Activated CD8-positive, alpha-beta T cell treated with anti-CD3 and anti-CD28 coated beads for 36 hours (primary cell): ENCODE results near the gene TRIO. TPM values are rescaled to one million over a fixed set of nuclear protein-coding genes. Genes with fewer than 3 reads are reported as not detected.

ENCODE experiments used
- ATAC-seq: fragments of 200-7000 bp; cut with Tn5 transposase; one replicate; pipeline ENCODE4 v1.10.0; 2021; ENCODE audit warnings: mild to moderate bottlenecking, moderate library complexity
- CTCF ChIA-PET: fragments of 350-600 bp; sonication (Branson Sonifier 250); formaldehyde crosslinking; loops from one replicate; lab custom pipeline; 2021; ENCODE audit warnings: antibody characterized with exemption; lab: Charles Lee
- POLR2A ChIA-PET: fragments of 350-600 bp; sonication (Branson Sonifier 250); formaldehyde crosslinking; loops from one replicate; lab custom pipeline; 2021; ENCODE audit warnings: antibody characterized with exemption; lab: Charles Lee
- DNase-seq: peaks from one replicate; pipeline ENCODE4 v3.0.0-alpha.2; 2020
- H3K27ac Mint-ChIP-seq: one replicate; pipeline ENCODE4 v1.8.0; 2021; ENCODE audit warnings: mild to moderate bottlenecking, mixed read lengths
- H3K27me3 Mint-ChIP-seq: one replicate; pipeline ENCODE4 v1.8.0; 2021; ENCODE audit warnings: mixed read lengths
- H3K36me3 Mint-ChIP-seq: one replicate; pipeline ENCODE4 v1.8.0; 2021; ENCODE audit warnings: low read depth, mixed read lengths
- H3K4me1 Mint-ChIP-seq: one replicate; pipeline ENCODE4 v1.8.0; 2021; ENCODE audit warnings: low read depth, mixed read lengths
- H3K4me3 Mint-ChIP-seq: one replicate; pipeline ENCODE4 v1.8.0; 2021; ENCODE audit warnings: mild to moderate bottlenecking, moderate library complexity, mixed read lengths
- H3K9me3 Mint-ChIP-seq: one replicate; pipeline ENCODE4 v1.8.0; 2021; ENCODE audit warnings: mixed read lengths
- intact Hi-C: fragments of 100-400 bp; cut with micrococcal nuclease; formaldehyde crosslinking; loops from one replicate; pipeline ENCODE4 v1.10.0; 2022
- total RNA-seq, 2 experiments: library from RNA; stranded (reverse); gene quantifications; one replicate each; pipeline ENCODE4 v1.2.3, GENCODE V29; 2021
- TF ChIP-seq, protein P1 (sequence below): fragments of 200-600 bp; IDR thresholded peaks from one replicate; pipeline ENCODE4 v1.8.0; 2022; ENCODE audit warnings: antibody characterized with exemption, mild to moderate bottlenecking

TRIO gene
- total RNA-seq, 2 experiments from 2014 or later: 11.4 to 11.5 TPM

GRCh38 chr5:14226149-14226548 lies 83.0 kb downstream of the TRIO start:
- Mint-ChIP-seq H3K4me1 (peaks cover 12% of the 10 kb centered on the region), H3K9me3 (no peaks in the 10 kb centered on the region), H3K27ac (no peak overlapping the region), H3K4me3 (no peak overlapping the region), H3K36me3 (no peaks in the 10 kb centered on the region), H3K27me3 (peaks cover 10% of the 10 kb centered on the region)
- no peak for DNase-seq
- POLR2A ChIA-PET: no interaction called here
- ATAC-seq: no peak
- TF ChIP-seq, protein P1, sequence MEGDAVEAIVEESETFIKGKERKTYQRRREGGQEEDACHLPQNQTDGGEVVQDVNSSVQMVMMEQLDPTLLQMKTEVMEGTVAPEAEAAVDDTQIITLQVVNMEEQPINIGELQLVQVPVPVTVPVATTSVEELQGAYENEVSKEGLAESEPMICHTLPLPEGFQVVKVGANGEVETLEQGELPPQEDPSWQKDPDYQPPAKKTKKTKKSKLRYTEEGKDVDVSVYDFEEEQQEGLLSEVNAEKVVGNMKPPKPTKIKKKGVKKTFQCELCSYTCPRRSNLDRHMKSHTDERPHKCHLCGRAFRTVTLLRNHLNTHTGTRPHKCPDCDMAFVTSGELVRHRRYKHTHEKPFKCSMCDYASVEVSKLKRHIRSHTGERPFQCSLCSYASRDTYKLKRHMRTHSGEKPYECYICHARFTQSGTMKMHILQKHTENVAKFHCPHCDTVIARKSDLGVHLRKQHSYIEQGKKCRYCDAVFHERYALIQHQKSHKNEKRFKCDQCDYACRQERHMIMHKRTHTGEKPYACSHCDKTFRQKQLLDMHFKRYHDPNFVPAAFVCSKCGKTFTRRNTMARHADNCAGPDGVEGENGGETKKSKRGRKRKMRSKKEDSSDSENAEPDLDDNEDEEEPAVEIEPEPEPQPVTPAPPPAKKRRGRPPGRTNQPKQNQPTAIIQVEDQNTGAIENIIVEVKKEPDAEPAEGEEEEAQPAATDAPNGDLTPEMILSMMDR: no peak
- intact Hi-C loops: no loop called here
- CTCF ChIA-PET: no interaction called here

DNA sequence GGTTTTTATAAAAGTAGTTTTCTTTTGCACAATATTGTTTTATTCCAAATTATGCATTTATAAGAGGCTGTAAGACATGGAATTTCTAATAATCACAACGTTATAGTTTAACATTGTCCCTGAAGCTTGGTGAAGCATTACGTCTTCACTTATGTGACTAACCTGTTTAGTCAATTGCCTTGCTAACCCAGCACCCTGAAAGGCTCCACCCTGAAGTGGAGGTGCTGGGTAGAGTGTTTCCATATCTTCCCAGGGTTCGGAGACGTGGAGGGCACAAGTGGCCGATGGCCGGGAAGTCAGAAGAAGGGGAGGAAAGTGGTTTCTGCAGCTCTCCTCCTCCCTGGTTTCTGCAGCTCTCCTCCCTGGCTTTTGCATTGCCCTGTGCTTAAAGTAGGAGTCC lies 83.4 kb downstream of the TRIO start:
- Mint-ChIP-seq H3K36me3 (no peaks in the 10 kb centered on the region), H3K27me3 (peaks cover 7% of the 10 kb centered on the region), H3K4me3 (no peak overlapping the region), H3K9me3 (no peaks in the 10 kb centered on the region), H3K4me1 (peaks cover 12% of the 10 kb centered on the region), H3K27ac (no peak overlapping the region)
- ATAC-seq (no peak), DNase-seq (no peak)
- ChIA-PET POLR2A (interaction anchor here (0.6 kb wide), 1 partner anchor 68 kb away, joined by 5 read pairs; no protein-coding TSS in a partner anchor), CTCF (no interaction called here)
- intact Hi-C loops: no loop called here
- TF ChIP-seq, protein P1: no peak

- Mint-ChIP-seq H3K4me3 (no peak overlapping the region), H3K9me3 (no peaks in the 10 kb centered on the region), H3K27me3 (peaks cover 5% of the 10 kb centered on the region), H3K4me1 (peaks cover 10% of the 10 kb centered on the region), H3K27ac (no peak overlapping the region), H3K36me3 (no peaks in the 10 kb centered on the region)
- TF ChIP-seq, protein P1: no peak
- intact Hi-C loops: no loop called here
- CTCF ChIA-PET: interaction anchor here (1.2 kb wide), 1 partner anchor 43 kb away, joined by 3 read pairs; no protein-coding TSS in a partner anchor
- ATAC-seq (no peak), DNase-seq (no peak)
- POLR2A ChIA-PET: interaction anchor here (0.6 kb wide), 1 partner anchor 69 kb away, joined by 5 read pairs; no protein-coding TSS in a partner anchor
These were observed 83.8 kb downstream of the TRIO start for GRCh38 chr5:14226992-14227391.

- intact Hi-C loops: no loop called here
These were observed 84.4 kb downstream of the TRIO start for GRCh38 chr5:14227513-14227912.

DNA sequence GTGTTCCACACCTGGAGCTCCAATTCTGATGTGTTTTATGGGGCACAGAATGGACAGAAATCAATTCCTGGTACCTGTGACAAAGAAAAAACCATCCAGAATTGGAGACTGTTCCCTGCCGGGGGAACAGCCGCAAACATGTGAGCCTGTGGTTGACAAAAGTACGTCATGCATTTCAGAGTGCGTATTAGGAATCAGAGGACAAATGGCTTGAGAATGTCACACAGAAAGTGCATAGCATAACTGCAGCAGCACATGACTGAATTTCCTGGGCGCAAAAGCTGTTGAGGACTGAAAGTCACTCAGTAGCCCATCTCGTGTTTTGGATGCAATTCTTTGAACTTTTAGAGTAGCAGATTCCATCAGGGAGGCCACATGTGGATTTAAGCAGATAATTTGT lies 85.1 kb downstream of the TRIO start:
- H3K36me3 Mint-ChIP-seq: no peaks in the 10 kb centered on the region
- H3K9me3 Mint-ChIP-seq: no peaks in the 10 kb centered on the region
- CTCF ChIA-PET: interaction anchor here (1.2 kb wide), 1 partner anchor 42 kb away, joined by 3 read pairs; no protein-coding TSS in a partner anchor
- ATAC-seq (no peak), DNase-seq (no peak)
- H3K4me1 Mint-ChIP-seq: peaks cover 6% of the 10 kb centered on the region
- peaks cover 2% of the 10 kb centered on the region for H3K27me3 Mint-ChIP-seq
- intact Hi-C loops: no loop called here
- no peak overlapping the region for H3K4me3 Mint-ChIP-seq
- POLR2A ChIA-PET: no interaction called here
- H3K27ac Mint-ChIP-seq: no peak overlapping the region
- TF ChIP-seq, protein P1: no peak

More at GRCh38 chr5:14227513-14227912, 84.4 kb downstream of the TRIO start:
- no peaks in the 10 kb centered on the region for H3K9me3 Mint-ChIP-seq
- TF ChIP-seq, protein P1: no peak
- H3K4me1 Mint-ChIP-seq: peaks cover 10% of the 10 kb centered on the region
- POLR2A ChIA-PET: no interaction called here
- H3K27ac Mint-ChIP-seq: no peak overlapping the region
- CTCF ChIA-PET: interaction anchor here (1.2 kb wide), 1 partner anchor 43 kb away, joined by 3 read pairs; no protein-coding TSS in a partner anchor
- no peaks in the 10 kb centered on the region for H3K36me3 Mint-ChIP-seq
- ATAC-seq: no peak
- peaks cover 5% of the 10 kb centered on the region for H3K27me3 Mint-ChIP-seq
- H3K4me3 Mint-ChIP-seq: no peak overlapping the region
- no peak for DNase-seq
